HEK293T (cell line): ENCODE data around the gene CACNB1.

Experiments used
- CTCF ChIA-PET: fragments of 350-600 bp; formaldehyde crosslinking; extraction: SDS; loops from one replicate; lab custom pipeline; 2021; ENCODE audit warnings: antibody characterized with exemption, inconsistent platforms; lab: Yijun Ruan, JAX
- POLR2A ChIA-PET: fragments of 350-600 bp; formaldehyde crosslinking; extraction: SDS; loops from one replicate; lab custom pipeline; 2020; ENCODE audit warnings: antibody characterized with exemption, inconsistent platforms; lab: Yijun Ruan, JAX
- DNase-seq: peaks from one replicate; pipeline ENCODE4 v3.0.0; 2012; ENCODE audit warnings: mixed read lengths; ENCODE audit errors: extremely low spot score
- ARNT ChIP-seq: fragments of 450-650 bp; IDR thresholded peaks from 2 replicates; pipeline ENCODE4 v1.6.1; 2017; ENCODE audit warnings: mild to moderate bottlenecking
- BHLHE40 ChIP-seq: fragments of 450-650 bp; IDR thresholded peaks from 2 replicates; pipeline ENCODE4 v1.6.1; 2016; ENCODE audit warnings: mild to moderate bottlenecking, moderate library complexity, borderline replicate concordance
- CTBP1 ChIP-seq: fragments of 450-650 bp; IDR thresholded peaks from 2 replicates; pipeline ENCODE4 v1.6.1; 2016; ENCODE audit warnings: borderline replicate concordance
- ELF4 ChIP-seq: fragments of 450-650 bp; IDR thresholded peaks from 2 replicates; pipeline ENCODE4 v1.6.1; 2017; ENCODE audit warnings: antibody characterized with exemption
- FOXA1 ChIP-seq: fragments of 450-650 bp; IDR thresholded peaks from 2 replicates; pipeline ENCODE4 v1.6.1; 2016; ENCODE audit warnings: mild to moderate bottlenecking
- FOXK2 ChIP-seq: fragments of 450-650 bp; IDR thresholded peaks from 2 replicates; pipeline ENCODE4 v1.6.1; 2016; ENCODE audit warnings: mild to moderate bottlenecking
- FOXM1 ChIP-seq: fragments of 450-650 bp; IDR thresholded peaks from 2 replicates; pipeline ENCODE4 v1.6.1; 2017; ENCODE audit warnings: mild to moderate bottlenecking, borderline replicate concordance
- HDGF ChIP-seq: fragments of 450-650 bp; IDR thresholded peaks from 2 replicates; pipeline ENCODE4 v1.6.1; 2017; ENCODE audit warnings: antibody characterized with exemption, borderline replicate concordance
- L3MBTL2 ChIP-seq: fragments of 450-650 bp; conservative IDR thresholded peaks from 2 replicates; pipeline ENCODE4 v1.6.1; 2016; ENCODE audit warnings: mild to moderate bottlenecking
- LEF1 ChIP-seq: fragments of 450-650 bp; IDR thresholded peaks from 2 replicates; pipeline ENCODE4 v1.6.1; 2017; ENCODE audit warnings: mild to moderate bottlenecking, borderline replicate concordance
- NFRKB ChIP-seq: fragments of 450-650 bp; IDR thresholded peaks from 2 replicates; pipeline ENCODE4 v1.6.1; 2016; ENCODE audit warnings: mild to moderate bottlenecking, moderate library complexity
- SP1 ChIP-seq: fragments of 450-650 bp; IDR thresholded peaks from 2 replicates; pipeline ENCODE4 v1.6.1; 2017
- SUZ12 ChIP-seq: fragments of 450-650 bp; IDR thresholded peaks from 2 replicates; pipeline ENCODE4 v1.6.1; 2016; ENCODE audit warnings: mild to moderate bottlenecking
- TARDBP ChIP-seq: fragments of 450-650 bp; IDR thresholded peaks from 2 replicates; pipeline ENCODE4 v1.6.1; 2016
- ZNF384 ChIP-seq: fragments of 450-650 bp; IDR thresholded peaks from 2 replicates; pipeline ENCODE4 v1.6.1; 2016
- TF ChIP-seq, protein P1 (sequence below): fragments of 450-650 bp; IDR thresholded peaks from 2 replicates; pipeline ENCODE4 v1.6.1; 2016

CACNB1 gene

DNA sequence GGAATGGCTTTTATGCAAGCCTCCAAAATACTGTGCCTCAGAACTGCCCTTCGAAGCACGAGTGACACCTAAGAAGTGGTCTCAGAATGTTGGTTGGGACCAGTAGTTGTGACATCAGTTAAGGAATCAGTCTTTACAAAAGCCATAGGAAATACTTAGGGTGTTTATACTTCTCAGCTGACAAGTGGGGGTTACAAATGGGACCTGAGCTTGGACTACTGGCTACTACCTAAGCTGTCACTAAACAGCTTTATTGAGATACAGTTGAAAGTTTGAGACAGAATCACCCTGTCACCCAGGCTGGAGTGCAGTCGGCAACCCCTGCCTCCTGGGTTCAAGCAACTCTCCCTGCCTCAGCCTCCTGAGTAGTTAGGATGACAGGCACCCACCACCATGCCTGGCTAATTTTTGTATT, 7.7 kb upstream of the CACNB1 start:
- DNase-seq: no peak
- TF ChIP-seq L3MBTL2 (no peak), ZNF384 (peak; percentile 44)
- TF ChIP-seq, protein P1, sequence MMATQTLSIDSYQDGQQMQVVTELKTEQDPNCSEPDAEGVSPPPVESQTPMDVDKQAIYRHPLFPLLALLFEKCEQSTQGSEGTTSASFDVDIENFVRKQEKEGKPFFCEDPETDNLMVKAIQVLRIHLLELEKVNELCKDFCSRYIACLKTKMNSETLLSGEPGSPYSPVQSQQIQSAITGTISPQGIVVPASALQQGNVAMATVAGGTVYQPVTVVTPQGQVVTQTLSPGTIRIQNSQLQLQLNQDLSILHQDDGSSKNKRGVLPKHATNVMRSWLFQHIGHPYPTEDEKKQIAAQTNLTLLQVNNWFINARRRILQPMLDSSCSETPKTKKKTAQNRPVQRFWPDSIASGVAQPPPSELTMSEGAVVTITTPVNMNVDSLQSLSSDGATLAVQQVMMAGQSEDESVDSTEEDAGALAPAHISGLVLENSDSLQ: no peak
- POLR2A ChIA-PET: interaction anchor here (0.6 to 2.9 kb wide), 8 partner anchors 10 to 44 kb away, joined by 3 to 14 read pairs (median 8); partner anchors contain the start of gene STAC2
- CTCF ChIA-PET: interaction anchor here (0.6 to 5.0 kb wide), 4 partner anchors 26 to 153 kb away, joined by 4 to 96 read pairs (median 44); no protein-coding TSS in a partner anchor

DNA sequence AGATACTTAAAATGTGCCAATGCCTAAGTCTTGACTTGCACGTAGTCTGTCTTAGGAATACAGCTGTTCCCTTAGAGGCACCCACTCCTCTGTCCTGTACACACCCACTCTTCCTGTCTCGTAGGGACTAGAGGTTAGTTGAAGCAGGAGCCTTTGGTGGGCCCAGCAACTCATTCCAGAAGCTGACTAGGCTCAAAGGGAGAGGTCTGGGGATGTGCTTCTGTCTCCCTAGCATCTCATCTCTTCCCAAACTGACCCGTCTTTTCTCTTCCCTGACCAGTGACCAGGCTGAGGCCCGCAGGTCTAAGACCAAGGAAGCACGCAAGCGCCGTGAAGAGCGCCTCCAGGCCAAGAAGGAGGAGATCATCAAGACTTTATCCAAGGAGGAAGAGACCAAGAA, 6.8 kb upstream of the CACNB1 start:
- TF ChIP-seq SP1 (no peak), LEF1 (no peak), FOXK2 (no peak), ARNT (no peak)
- TF ChIP-seq, protein P1: no peak
- POLR2A ChIA-PET: interaction anchor here (0.6 to 2.9 kb wide), 6 partner anchors 9 to 51 kb away, joined by 3 to 12 read pairs (median 4); partner anchors contain the start of gene STAC2
- DNase-seq: no peak
- CTCF ChIA-PET: interaction anchor here (0.9 to 2.1 kb wide), 7 partner anchors 10 to 40 kb away, joined by 3 to 8 read pairs (median 3); partner anchors contain the start of gene ARL5C

DNA sequence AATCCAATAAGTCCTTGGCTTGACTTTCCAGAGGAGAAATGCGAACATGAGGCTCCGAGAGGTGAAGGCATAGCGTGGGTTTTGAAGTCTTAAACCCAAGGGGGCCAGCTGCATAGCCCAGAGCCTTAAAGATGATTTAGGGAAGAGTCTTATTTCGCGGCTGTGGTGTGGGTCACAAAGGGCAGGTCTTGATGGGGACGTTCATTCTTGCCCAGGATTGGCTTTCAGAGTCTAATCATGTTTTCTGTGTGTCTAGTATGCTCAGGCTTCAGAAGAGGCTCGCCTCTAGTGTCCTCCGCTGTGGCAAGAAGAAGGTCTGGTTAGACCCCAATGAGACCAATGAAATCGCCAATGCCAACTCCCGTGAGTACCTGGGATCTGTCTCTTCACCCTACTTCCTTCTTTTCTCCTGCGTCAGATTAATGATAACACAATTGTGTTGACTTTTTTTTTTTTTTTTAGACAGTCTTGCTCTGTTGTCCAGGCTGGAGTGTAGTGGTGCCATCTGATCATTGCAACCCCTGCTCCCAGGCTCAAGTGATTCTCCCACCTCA, 3.6 kb upstream of the CACNB1 start:
- ChIA-PET POLR2A (interaction anchor here (1.7 to 2.4 kb wide), 3 partner anchors 13 to 200 kb away, joined by 11 to 35 read pairs (median 24); partner anchors contain the start of gene FBXL20), CTCF (no interaction called here)
- TF ChIP-seq CTBP1 (no peak), BHLHE40 (no peak), SUZ12 (no peak), ARNT (no peak), TARDBP (no peak), LEF1 (no peak), ELF4 (no peak), FOXK2 (no peak), L3MBTL2 (no peak), HDGF (no peak), FOXA1 (no peak), FOXM1 (no peak), SP1 (no peak), ZNF384 (no peak), NFRKB (no peak)
- TF ChIP-seq, protein P1: no peak
- DNase-seq: no peak

DNA sequence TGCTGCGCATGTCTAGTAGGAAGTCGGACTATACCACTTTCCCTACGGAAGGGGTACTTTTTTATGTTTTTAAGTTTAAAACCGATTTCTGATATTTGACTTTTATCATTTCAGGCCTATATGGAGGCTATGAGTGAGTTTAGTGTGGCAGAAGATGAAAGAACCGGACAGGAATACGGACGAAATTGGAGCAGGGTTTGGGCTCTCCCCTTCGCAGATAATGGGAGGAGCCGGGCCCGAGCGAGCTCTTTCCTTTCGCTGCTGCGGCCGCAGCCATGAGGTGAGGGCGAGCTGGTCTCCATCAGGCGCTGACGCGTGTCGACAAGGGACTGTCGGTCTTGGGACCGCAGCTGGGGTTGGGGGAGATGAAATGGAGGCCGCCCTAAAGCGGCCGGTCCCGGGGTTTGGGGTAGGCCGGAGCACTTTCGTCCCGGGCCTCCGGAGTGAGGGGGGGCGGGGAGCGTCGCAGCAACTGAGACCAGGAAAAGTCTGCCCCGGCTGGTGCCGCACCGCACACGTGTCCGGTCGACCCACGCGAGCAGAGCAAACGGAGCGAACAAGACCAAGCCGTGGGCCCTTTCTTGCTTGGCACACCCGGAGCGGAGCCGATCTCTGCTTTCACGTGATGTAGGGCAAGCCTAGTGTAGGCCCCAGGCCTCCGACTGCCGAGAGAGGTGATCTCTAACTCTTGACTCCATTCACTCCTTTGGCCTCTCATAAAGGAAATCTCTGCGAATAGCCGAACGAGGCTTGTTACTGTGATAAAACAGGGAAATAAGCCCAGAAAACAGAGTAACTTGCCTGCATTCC, 2.8 kb upstream of the CACNB1 start, which contains the start of gene RPL19:
Gene RPL19, plus strand, starts transcription at position 214 of the 810 bp plus-strand sequence. Its CDS starts 62 bp downstream, at position 276.
- ChIA-PET POLR2A (interaction anchor here (0.6 to 3.0 kb wide), 53 partner anchors 9 to 500 kb away, joined by 3 to 36 read pairs (median 6); partner anchors contain the start of genes ARL5C, CDK12, ERBB2 and FBXL20), CTCF (interaction anchor here (0.5 to 1.7 kb wide), 8 partner anchors 8 to 143 kb away, joined by 3 to 7 read pairs (median 4); no protein-coding TSS in a partner anchor)
- DNase-seq: peak; percentile 71
- TF ChIP-seq, protein P1: no peak
- TF ChIP-seq ARNT (no peak), SP1 (no peak), FOXM1 (no peak), FOXA1 (no peak), BHLHE40 (peak; percentile 91), FOXK2 (no peak), HDGF (no peak), L3MBTL2 (0 out of 2 replicates have a peak, but pooled peaks have one; percentile 19), ELF4 (peak; percentile 54), ZNF384 (no peak), NFRKB (no peak), TARDBP (no peak), CTBP1 (no peak), LEF1 (no peak), SUZ12 (no peak)

DNA sequence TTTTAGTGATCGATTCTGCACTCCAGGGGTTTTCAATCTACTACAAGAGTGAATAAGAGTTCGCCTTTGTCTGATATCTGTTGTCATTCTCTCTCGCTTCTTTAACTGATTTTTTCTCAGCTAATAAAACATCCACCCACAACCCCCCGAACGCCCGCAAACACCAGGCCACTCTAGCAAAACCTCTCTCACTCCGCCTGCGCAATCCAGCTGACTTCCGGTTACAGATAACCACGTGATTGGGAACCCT, 2.3 kb upstream of the CACNB1 start:
- TF ChIP-seq ELF4 (peak; percentile 94), L3MBTL2 (peak; percentile 52; the same call in 1 of the 2 replicates), NFRKB (no peak)
- peak; percentile 84 for DNase-seq
- ChIA-PET POLR2A (interaction anchor here (0.6 to 3.0 kb wide), 54 partner anchors 9 to 500 kb away, joined by 3 to 36 read pairs (median 6); partner anchors contain the start of genes ARL5C, CDK12, ERBB2 and FBXL20), CTCF (interaction anchor here (0.5 to 1.7 kb wide), 8 partner anchors 9 to 142 kb away, joined by 3 to 7 read pairs (median 4); no protein-coding TSS in a partner anchor)
